ENCODE measurements around the gene ABCC8.

ABCC8 gene

DNA sequence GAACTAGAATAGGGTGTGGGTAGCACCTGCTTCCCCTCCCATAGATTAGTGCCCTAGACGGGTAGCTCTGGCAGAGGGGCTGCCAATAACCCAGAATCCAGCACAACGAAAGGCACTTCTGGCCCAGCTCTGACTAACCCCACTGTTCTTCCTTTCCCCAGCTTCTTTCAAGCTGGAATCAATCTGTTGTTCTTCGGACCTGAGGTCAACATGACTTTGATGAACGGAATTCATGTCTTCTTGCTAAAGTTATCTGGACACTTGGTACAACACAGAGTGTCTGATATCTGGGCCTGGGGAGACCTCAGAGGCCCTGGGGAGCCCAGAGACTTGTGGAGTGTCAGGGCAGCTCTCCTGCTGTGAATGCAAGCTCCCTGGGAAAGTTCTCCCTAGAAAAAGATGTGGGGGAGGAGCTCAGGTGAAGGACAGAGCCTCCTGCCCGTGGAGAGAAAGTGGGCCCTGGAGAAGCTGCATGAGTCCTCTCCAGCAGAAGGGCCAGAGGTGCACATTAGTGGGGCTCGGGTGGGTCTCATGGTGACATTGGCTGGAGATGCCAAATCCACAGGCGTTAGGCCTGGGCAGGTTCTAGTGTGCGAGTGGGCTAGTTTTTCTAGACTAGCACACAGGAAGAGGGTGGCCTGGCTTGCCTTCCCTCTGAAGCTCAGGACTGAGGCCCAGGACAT lies 94.5 kb downstream of the ABCC8 start:
- TF ChIP-seq, protein P1, sequence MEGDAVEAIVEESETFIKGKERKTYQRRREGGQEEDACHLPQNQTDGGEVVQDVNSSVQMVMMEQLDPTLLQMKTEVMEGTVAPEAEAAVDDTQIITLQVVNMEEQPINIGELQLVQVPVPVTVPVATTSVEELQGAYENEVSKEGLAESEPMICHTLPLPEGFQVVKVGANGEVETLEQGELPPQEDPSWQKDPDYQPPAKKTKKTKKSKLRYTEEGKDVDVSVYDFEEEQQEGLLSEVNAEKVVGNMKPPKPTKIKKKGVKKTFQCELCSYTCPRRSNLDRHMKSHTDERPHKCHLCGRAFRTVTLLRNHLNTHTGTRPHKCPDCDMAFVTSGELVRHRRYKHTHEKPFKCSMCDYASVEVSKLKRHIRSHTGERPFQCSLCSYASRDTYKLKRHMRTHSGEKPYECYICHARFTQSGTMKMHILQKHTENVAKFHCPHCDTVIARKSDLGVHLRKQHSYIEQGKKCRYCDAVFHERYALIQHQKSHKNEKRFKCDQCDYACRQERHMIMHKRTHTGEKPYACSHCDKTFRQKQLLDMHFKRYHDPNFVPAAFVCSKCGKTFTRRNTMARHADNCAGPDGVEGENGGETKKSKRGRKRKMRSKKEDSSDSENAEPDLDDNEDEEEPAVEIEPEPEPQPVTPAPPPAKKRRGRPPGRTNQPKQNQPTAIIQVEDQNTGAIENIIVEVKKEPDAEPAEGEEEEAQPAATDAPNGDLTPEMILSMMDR (IDR thresholded peaks at IDR 0.05; ENCODE audit: borderline replicate concordance, insufficient read depth, low read depth, low read length), result no peak
- no peak overlapping the region for H3K4me3 ChIP-seq (ENCODE audit: low read depth, low read length)

DNA sequence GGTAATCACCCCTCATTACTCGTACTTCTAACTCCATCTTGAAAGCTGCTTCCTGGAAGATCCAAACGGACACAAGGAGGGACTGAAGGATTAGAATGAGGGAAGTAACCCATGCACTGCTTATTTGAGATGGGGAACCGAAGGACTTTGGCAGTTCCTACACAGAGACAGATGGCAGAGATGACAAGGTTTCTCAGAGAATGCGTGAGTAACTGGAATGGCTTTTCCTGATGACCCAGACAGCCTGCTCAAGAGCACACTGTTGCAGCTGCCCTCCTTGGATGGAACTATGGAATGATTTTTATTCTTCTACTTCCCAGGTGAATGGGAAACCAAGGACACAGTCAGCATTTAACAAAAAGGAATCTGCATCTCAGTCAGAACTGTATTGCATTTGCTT lies 95.5 kb downstream of the ABCC8 start:
- TF ChIP-seq, protein P1 (IDR thresholded peaks at IDR 0.05; ENCODE audit: borderline replicate concordance, insufficient read depth, low read depth, low read length), result no peak

DNA sequence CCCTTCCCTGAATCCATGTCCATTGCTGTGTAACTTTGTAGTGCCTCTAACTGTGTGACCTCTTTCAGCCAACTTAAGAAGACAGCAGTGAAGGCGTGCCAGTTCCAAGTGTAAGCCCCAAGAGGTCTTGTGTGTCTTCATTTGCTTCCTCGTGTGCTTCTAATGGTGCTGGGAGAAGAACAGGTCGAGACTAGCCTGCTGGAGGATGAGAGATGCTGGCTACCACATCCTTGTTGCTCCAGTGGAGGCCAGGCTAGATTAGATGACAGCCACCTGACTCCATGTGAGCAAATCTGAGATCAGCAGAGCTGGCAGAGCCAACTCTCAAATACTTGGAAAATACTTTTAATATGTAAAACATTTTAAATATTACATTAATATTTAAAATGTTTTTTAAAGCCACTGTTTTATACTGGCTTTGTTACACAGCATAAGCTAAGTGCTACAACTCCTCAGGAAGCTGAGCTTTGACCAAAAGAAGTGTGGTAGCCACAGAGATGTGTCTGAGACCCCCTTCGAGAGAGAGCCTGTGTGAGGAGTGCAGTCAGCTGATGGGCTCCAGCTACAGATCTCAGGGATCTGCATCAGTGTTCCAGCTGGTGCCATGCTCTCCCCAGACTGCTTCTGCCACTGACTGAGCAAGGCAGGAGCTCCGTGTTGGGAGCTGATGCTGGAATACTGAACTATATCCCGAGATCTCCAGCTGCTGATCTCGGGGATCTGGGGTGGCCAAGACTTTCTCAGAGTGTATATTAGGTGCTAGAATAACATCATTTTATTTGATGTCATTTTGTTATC lies 97.1 kb downstream of the ABCC8 start:
- TF ChIP-seq, protein P1 (IDR thresholded peaks at IDR 0.05; ENCODE audit: borderline replicate concordance, insufficient read depth, low read depth, low read length), result no peak
- H3K4me3 ChIP-seq (ENCODE audit: low read depth, low read length), result no peak overlapping the region

More for the DNA sequence above, 95.5 kb downstream of the ABCC8 start:
- no peak overlapping the region for H3K4me3 ChIP-seq (ENCODE audit: low read depth, low read length)

DNA sequence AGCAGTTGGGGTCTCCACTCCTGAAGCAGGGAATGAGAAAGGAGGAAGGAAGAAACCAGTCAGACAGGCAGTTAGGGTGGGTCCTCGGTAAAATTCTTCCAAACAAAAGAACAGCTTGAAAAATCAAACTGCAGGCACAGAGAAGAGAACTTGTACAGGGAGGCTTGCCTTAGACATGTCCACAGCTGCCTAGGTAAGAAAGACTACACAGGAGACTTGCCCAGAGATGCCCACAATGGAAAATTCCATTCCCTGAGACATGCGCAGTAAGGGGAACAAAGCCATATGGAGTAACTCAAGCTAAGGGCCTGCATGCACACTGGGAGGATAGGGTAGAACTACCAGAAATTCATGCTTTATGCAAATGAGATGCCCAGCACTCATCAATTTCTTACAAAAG lies 98.0 kb downstream of the ABCC8 start:
- TF ChIP-seq, protein P1 (IDR thresholded peaks at IDR 0.05; ENCODE audit: borderline replicate concordance, insufficient read depth, low read depth, low read length), result no peak
- H3K4me3 ChIP-seq (ENCODE audit: low read depth, low read length), result no peak overlapping the region

DNA sequence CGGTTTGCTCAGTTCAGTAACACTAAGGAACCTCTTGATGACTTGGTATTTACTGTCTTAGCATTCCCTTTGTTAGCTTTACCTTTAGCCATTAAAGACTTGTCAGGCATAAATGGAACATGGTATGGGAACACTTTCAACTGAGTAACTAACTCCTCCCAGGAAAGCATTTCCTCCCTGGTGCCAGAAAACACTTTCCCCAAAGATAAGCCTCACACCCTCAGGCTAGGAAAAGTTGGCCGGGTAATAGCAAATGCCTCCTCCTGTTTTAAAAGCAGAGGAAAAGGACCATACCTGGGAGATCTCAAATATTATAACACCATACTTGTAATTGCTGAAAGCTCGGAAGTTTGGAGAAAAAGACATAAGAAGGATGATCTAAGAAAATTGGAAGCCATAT lies 100.2 kb downstream of the ABCC8 start:
- H3K4me3 ChIP-seq (ENCODE audit: low read depth, low read length), result no peak overlapping the region
- TF ChIP-seq, protein P1 (IDR thresholded peaks at IDR 0.05; ENCODE audit: borderline replicate concordance, insufficient read depth, low read depth, low read length), result no peak

DNA sequence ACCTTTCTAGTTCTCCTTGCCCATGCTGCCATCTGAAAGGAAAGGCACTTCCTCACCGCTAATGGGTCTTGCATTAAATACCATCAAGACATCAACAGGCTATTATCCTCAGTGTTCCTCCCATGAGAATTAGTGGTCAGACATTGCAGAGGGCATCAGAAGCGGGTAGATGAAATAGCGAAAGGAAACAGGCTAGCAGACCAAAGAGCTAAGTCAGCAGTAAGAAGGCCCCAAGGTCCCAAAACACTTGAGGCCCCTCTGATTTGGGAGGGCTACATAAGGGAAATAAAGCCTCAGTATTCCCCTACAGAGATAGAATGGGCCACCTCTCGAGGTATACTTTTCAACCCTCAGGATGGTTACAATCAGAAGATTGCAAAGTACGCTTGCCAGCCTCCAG lies 101.1 kb downstream of the ABCC8 start:
- H3K4me3 ChIP-seq (ENCODE audit: low read depth, low read length), result no peak overlapping the region
- TF ChIP-seq, protein P1 (IDR thresholded peaks at IDR 0.05; ENCODE audit: borderline replicate concordance, insufficient read depth, low read depth, low read length), result no peak

DNA sequence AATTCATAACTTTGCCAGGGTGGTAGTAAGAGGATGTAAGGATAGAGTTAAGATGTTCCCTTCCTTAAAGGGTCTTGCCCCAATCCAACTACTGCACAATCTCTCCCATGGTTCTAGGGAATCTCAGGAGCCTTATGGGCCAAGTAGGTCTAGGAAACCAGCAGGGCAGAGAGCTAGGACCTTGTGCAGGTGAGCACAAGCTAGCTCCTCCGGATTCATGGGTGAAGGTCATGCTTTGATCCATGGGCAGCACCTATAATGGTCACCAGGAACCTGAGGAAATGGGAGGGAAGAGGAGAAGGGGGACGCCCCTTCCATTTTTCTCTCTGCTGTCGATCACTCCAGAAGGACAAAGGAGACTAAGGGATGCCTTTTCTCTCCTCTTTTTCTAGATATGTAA lies 105.0 kb downstream of the ABCC8 start:
- TF ChIP-seq, protein P1 (IDR thresholded peaks at IDR 0.05; ENCODE audit: borderline replicate concordance, insufficient read depth, low read depth, low read length), result no peak
- no peak overlapping the region for H3K4me3 ChIP-seq (ENCODE audit: low read depth, low read length)

Measured in GM12875 (cell line).